Measurements from ENCODE around the gene EEIG1. TPM values are rescaled to one million over a fixed set of nuclear protein-coding genes. Genes with fewer than 3 reads are reported as not detected.
A peak's percentile ranks its signal among the peaks of the same experiment; 100 is the strongest.

Gene EEIG1
- total and polyA plus RNA-seq, 2 donors (not counting 1 experiment from before 2014, with no cell fraction given), result 57.2 to 245 TPM

GRCh38 chr9:128003966-128004604 lies 23.3 kb upstream of the EEIG1 start:
- Histone ChIP-seq H3K4me3 (ENCODE audit: control extremely low read depth in 1 of 5, extremely low read depth in 1 of 5, insufficient read depth in 1 of 5, low read depth in 2 of 5, low read length in 4 of 5) (no peak overlapping the region), H3K4me2 (replicated peaks; ENCODE audit: low read depth, low read length, poor library complexity, severe bottlenecking) (no peak overlapping the region), H3K9me3 (ENCODE audit: control extremely low read depth in 1 of 3, control insufficient read depth in 2 of 3, insufficient read depth in 1 of 3, low read length in 2 of 3) (peaks cover 0 to 11% (median 5%) of the 10 kb centered on the region in 3 donors), H3K27me3 (replicated peaks in 1 of 4; ENCODE audit: control extremely low read depth in 1 of 4, control insufficient read depth in 3 of 4, insufficient read depth in 4 of 4, low read length in 3 of 4) (no peaks in the 10 kb centered on the region), H4K20me1 (ENCODE audit: control insufficient read depth, insufficient read depth, low read length, poor library complexity, severe bottlenecking) (no peaks in the 10 kb centered on the region), H3K79me2 (ENCODE audit: control insufficient read depth, insufficient read depth, low read length) (no peaks in the 10 kb centered on the region), H3K9ac (ENCODE audit: low read length) (no peak overlapping the region), H3K4me1 (ENCODE audit: control insufficient read depth in 2 of 2, insufficient read depth in 2 of 2, low read length in 2 of 2) (peaks cover 49 to 61% of the 10 kb centered on the region in 2 donors), H2AFZ (ENCODE audit: insufficient read depth, low read depth, low read length, poor library complexity, severe bottlenecking) (no peak overlapping the region), H3K27ac (ENCODE audit: low read length in 2 of 2) (peak overlapping the region in 1 of 2 donors; percentile 26), H3K36me3 (replicated peaks in 1 of 2; ENCODE audit: control extremely low read depth in 1 of 2, control insufficient read depth in 1 of 2, extremely low read depth in 1 of 2, insufficient read depth in 2 of 2, low read length in 1 of 2) (no peaks in the 10 kb centered on the region)
- H3K27me3 Mint-ChIP-seq, result no peaks in the 10 kb centered on the region
- TF ChIP-seq EZH2 (IDR thresholded peaks at IDR 0.05; ENCODE audit: borderline replicate concordance, insufficient read depth, low read depth, low read length, poor library complexity, severe bottlenecking), result no peak
- TF ChIP-seq CTCF (IDR thresholded peaks at IDR 0.05), result no peak
- peaks cover 47% of the 10 kb centered on the region for H3K4me1 Mint-ChIP-seq
- peak overlapping the region; percentile 32 for H3K27ac Mint-ChIP-seq
- intact Hi-C loops (cut with micrococcal nuclease), result no loop called here
- ATAC-seq (ENCODE audit: low read depth), result no peak
- POLR2A ChIA-PET, result interaction anchor here (1.2 to 2.7 kb wide), 2 partner anchors 13 to 20 kb away, joined by 4 to 6 read pairs; no protein-coding TSS in a partner anchor
- H3K9me3 Mint-ChIP-seq (ENCODE audit: insufficient read depth), result peaks cover 2% of the 10 kb centered on the region
- DNase-seq, result no peak
- CTCF ChIA-PET, result interaction anchor here (0.8 kb wide), 1 partner anchor 122 kb away, joined by 3 read pairs; no protein-coding TSS in a partner anchor
- H3K4me3 Mint-ChIP-seq, result no peak overlapping the region
- 100% methylated on average over 7 of the region's 11 CpGs for WGBS (ENCODE audit: insufficient coverage)

GRCh38 chr9:128002959-128003358 lies 22.2 kb upstream of the EEIG1 start:
- DNase-seq, result no peak
- CTCF ChIA-PET, result no interaction called here
- Histone ChIP-seq H3K27me3 (replicated peaks in 1 of 4; ENCODE audit: control extremely low read depth in 1 of 4, control insufficient read depth in 3 of 4, insufficient read depth in 4 of 4, low read length in 3 of 4) (no peaks in the 10 kb centered on the region), H3K9me3 (ENCODE audit: control extremely low read depth in 1 of 3, control insufficient read depth in 2 of 3, insufficient read depth in 1 of 3, low read length in 2 of 3) (peaks cover 0 to 3% (median 1%) of the 10 kb centered on the region in 3 donors), H3K4me2 (replicated peaks; ENCODE audit: low read depth, low read length, poor library complexity, severe bottlenecking) (no peak overlapping the region), H2AFZ (ENCODE audit: insufficient read depth, low read depth, low read length, poor library complexity, severe bottlenecking) (no peak overlapping the region), H3K4me1 (ENCODE audit: control insufficient read depth in 2 of 2, insufficient read depth in 2 of 2, low read length in 2 of 2) (peaks cover 43 to 50% of the 10 kb centered on the region in 2 donors), H3K27ac (ENCODE audit: low read length in 2 of 2) (no peak overlapping the region), H3K9ac (ENCODE audit: low read length) (no peak overlapping the region), H3K36me3 (replicated peaks in 1 of 2; ENCODE audit: control extremely low read depth in 1 of 2, control insufficient read depth in 1 of 2, extremely low read depth in 1 of 2, insufficient read depth in 2 of 2, low read length in 1 of 2) (no peaks in the 10 kb centered on the region), H4K20me1 (ENCODE audit: control insufficient read depth, insufficient read depth, low read length, poor library complexity, severe bottlenecking) (no peaks in the 10 kb centered on the region), H3K79me2 (ENCODE audit: control insufficient read depth, insufficient read depth, low read length) (no peaks in the 10 kb centered on the region), H3K4me3 (ENCODE audit: control extremely low read depth in 1 of 5, extremely low read depth in 1 of 5, insufficient read depth in 1 of 5, low read depth in 2 of 5, low read length in 4 of 5) (no peak overlapping the region)
- no peak overlapping the region for H3K27ac Mint-ChIP-seq
- WGBS (ENCODE audit: insufficient coverage), result 92% methylated on average over 5 of the region's 5 CpGs
- POLR2A ChIA-PET, result interaction anchor here (2.7 kb wide), 1 partner anchor 11 kb away, joined by 6 read pairs; no protein-coding TSS in a partner anchor
- H3K27me3 Mint-ChIP-seq, result no peaks in the 10 kb centered on the region
- no peak for ATAC-seq (ENCODE audit: low read depth)
- intact Hi-C loops (cut with micrococcal nuclease), result no loop called here
- no peak overlapping the region for H3K4me3 Mint-ChIP-seq
- peaks cover 37% of the 10 kb centered on the region for H3K4me1 Mint-ChIP-seq
- no peak for TF ChIP-seq EZH2 (IDR thresholded peaks at IDR 0.05; ENCODE audit: borderline replicate concordance, insufficient read depth, low read depth, low read length, poor library complexity, severe bottlenecking)
- TF ChIP-seq CTCF (IDR thresholded peaks at IDR 0.05), result no peak
- H3K9me3 Mint-ChIP-seq (ENCODE audit: insufficient read depth), result peaks cover 2% of the 10 kb centered on the region

Measured in B cell (primary cell).